K562 (cell line): Measurements from ENCODE around the gene P2RX5. TPM values are rescaled to one million over a fixed set of nuclear protein-coding genes. Genes with fewer than 3 reads are reported as not detected.

Source experiments
- ATF1 ChIP-seq, 2 experiments: fragments of 450-650 bp in 1 of 2; IDR thresholded peaks; 2 replicates each; pipeline ENCODE4 v1.6.1; 2016; ENCODE audit warnings: missing compliant biosample characterization in 1 of 2, missing genetic modification characterization in 1 of 2
- ESRRB ChIP-seq: fragments of 250-450 bp; sonication (Bioruptor Pico); IDR thresholded peaks from 2 replicates; pipeline ENCODE4 v1.5.0; 2020; ENCODE audit warnings: mild to moderate bottlenecking, moderate library complexity, borderline replicate concordance
- GABPA ChIP-seq: fragments of 200-800 bp; sonication (Bioruptor generic); conservative IDR thresholded peaks from 2 replicates; pipeline ENCODE4 v1.6.1; 2016; ENCODE audit warnings: low read depth, missing genetic modification characterization, missing compliant biosample characterization
- KDM5B ChIP-seq: fragments of 200-600 bp; sonication (generic); IDR thresholded peaks from 2 replicates; pipeline ENCODE4 v1.6.1; 2012; ENCODE audit warnings: low read depth, mild to moderate bottlenecking, moderate library complexity, low read length, control low read depth, inconsistent platforms; ENCODE audit not compliant: insufficient replicate concordance
- MEIS2 ChIP-seq: fragments of 450-650 bp; IDR thresholded peaks from 2 replicates; pipeline ENCODE4 v1.6.1; 2014; ENCODE audit warnings: mild to moderate bottlenecking; ENCODE audit not compliant: partially characterized antibody
- MGA ChIP-seq: fragments of 450-650 bp; IDR thresholded peaks from 2 replicates; pipeline ENCODE4 v1.6.1; 2016; ENCODE audit warnings: mild to moderate bottlenecking, moderate library complexity
- MXI1 ChIP-seq: IDR thresholded peaks from 2 replicates; pipeline ENCODE4 v1.6.1; 2011; ENCODE audit warnings: low read depth, mild to moderate bottlenecking, improper control_type of control experiment, low read length
- NRF1 ChIP-seq, 2 experiments: fragments of 450-650 bp; IDR thresholded peaks in 1 of 2; conservative IDR thresholded peaks in 1 of 2; 2 replicates each; pipeline ENCODE4 v1.6.1; 2014; ENCODE audit warnings: mild to moderate bottlenecking in 2 of 2
- PHF8 ChIP-seq: fragments of 200-600 bp; sonication (generic); IDR thresholded peaks from 2 replicates; pipeline ENCODE4 v1.6.1; 2012; ENCODE audit warnings: mixed run types, mild to moderate bottlenecking, inconsistent platforms, low read length, moderate library complexity, borderline replicate concordance
- SIN3B ChIP-seq: fragments of 450-650 bp; IDR thresholded peaks from 2 replicates; pipeline ENCODE4 v1.6.1; 2017; ENCODE audit warnings: low read depth, mild to moderate bottlenecking, moderate library complexity
- TAF1 ChIP-seq: IDR thresholded peaks from 2 replicates; pipeline ENCODE4 v1.6.1; 2011; ENCODE audit warnings: mild to moderate bottlenecking, low read length, moderate library complexity; ENCODE audit not compliant: insufficient read depth, control insufficient read depth, severe bottlenecking; ENCODE audit errors: extremely low read depth
- TOE1 ChIP-seq, 2 experiments: fragments of 450-650 bp in 1 of 2; sonication (generic) in 1 of 2; formaldehyde crosslinking in 1 of 2; IDR thresholded peaks; 2 replicates each; pipeline versions ENCODE4 v1.7.1 to v1.8.0; 2016 to 2022; ENCODE audit warnings: borderline replicate concordance in 2 of 2, mild to moderate bottlenecking in 2 of 2, antibody characterized with exemption in 1 of 2, inconsistent platforms in 1 of 2, low read depth in 1 of 2, missing genetic modification reagents in 1 of 2, moderate library complexity in 1 of 2
- ZNF282 ChIP-seq: sonication (generic); formaldehyde crosslinking; IDR thresholded peaks from 2 replicates; pipeline ENCODE4 v1.8.1; 2023; ENCODE audit warnings: missing genetic modification reagents
- polyA plus RNA-seq, 8 experiments: library from polyadenylated mRNA; depleted of rRNA in 4 of 8; stranded (reverse) in 5 of 8; unstranded in 3 of 8; fragments of >200 nt; fragmentation: Nextera tagmentation in 2 of 8; fragmentation: Illumina TruSeq in 1 of 8; extraction: Ambion mirVana in 2 of 8; extraction: Trizol in 1 of 8; gene quantifications; 2 replicates each; pipeline versions ENCODE4 v1.2.1 to v1.2.3, GENCODE V29; 2011 to 2014; ENCODE audit warnings: inconsistent platforms in 1 of 8, missing spikeins in 1 of 8
- total RNA-seq, 7 experiments: library from RNA; depleted of rRNA in 6 of 7; stranded (reverse); fragments of >200 nt in 6 of 7; fragmentation: Illumina TruSeq in 2 of 7; extraction: Trizol in 2 of 7; gene quantifications; 2 replicates each; pipeline versions ENCODE4 v1.2.1 to v1.2.3, GENCODE V29; 2011 to 2021; ENCODE audit warnings: low replicate concordance in 1 of 7

Gene P2RX5
- total and polyA plus RNA-seq, 9 of the 15 experiments (the other 6 are each of a cell fraction or from before 2014, with no cell fraction given) = 0.31 to 4.0 (median 1.3) TPM

- TF ChIP-seq MGA = peak; percentile 61
- peak; percentile 74; the same call in 1 of the 2 replicates for TF ChIP-seq TOE1 (IDR thresholded peaks at IDR 0.05; ENCODE audit: borderline replicate concordance)
- no peak for TF ChIP-seq TOE1 (CRISPR knock-in tag; IDR thresholded peaks at IDR 0.05; ENCODE audit: borderline replicate concordance, low read depth)
- peak; percentile 83 for TF ChIP-seq SIN3B
- no peak for TF ChIP-seq MXI1
- peak; percentile 91 to 92 for TF ChIP-seq NRF1 (conservative IDR thresholded peaks at IDR 0.05 in 1 of 2, IDR thresholded peaks at IDR 0.05 in 1 of 2)
- peak; percentile 58 for TF ChIP-seq TAF1
- peak; percentile 71; the same call in 1 of the 2 replicates for TF ChIP-seq PHF8
- TF ChIP-seq ATF1 (CRISPR knock-in tag; IDR thresholded peaks at IDR 0.05) = no peak
- TF ChIP-seq ATF1 (tag; IDR thresholded peaks at IDR 0.05) = peak; percentile 75
- peak; percentile 70 for TF ChIP-seq KDM5B
- TF ChIP-seq ESRRB = no peak
- TF ChIP-seq MEIS2 = peak; percentile 40
- peak; percentile 93 for TF ChIP-seq GABPA (tag)
- no peak for TF ChIP-seq ZNF282 (CRISPR knock-in tag)
Observed at GRCh38 chr17:3636154-3636907, 59.6 kb downstream of the P2RX5 start, which contains the start of the genes CTNS and SHPK (continued).
